COLO829 (cell line): ENCODE data around the gene HEBP2.

Experiments used
- DNase-seq: peaks from one replicate; pipeline ENCODE4 v3.0.0; 2012; ENCODE audit warnings: low spot score

The HEBP2 gene

DNA sequence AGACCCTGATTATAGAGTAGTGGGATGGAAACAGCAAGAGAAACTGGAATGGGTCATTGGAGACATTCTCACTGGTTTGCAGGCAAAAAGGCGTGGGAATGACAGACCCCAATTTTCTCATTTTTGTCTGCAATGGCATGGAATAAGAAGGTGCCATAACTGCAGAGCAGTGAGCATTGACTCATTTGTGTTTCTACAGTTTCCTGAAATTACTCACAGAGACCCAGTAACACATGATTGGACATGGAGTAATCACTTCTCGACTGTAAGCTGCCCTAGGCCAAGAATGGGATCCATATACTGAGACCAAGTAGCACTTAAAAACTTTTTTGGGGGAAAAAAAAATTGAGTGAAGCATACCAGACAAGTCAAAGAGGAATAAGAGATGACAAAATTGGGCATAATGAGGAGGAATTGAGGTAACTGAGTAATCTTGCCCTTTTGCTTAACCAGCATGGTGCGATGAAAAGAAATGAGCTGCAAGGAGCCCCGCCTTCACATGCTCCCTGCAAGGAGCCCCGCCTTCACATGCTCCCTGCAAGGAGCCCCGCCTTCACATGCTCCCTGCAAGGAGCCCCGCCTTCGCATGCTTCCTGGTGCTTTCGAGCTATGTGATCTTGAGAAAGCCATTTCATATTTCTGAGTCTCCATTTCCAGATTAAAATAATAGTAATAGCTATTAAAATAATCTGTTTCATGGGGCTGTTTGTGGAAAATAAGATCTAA is 51.1 kb downstream of the HEBP2 start:
- no peak for DNase-seq

DNA sequence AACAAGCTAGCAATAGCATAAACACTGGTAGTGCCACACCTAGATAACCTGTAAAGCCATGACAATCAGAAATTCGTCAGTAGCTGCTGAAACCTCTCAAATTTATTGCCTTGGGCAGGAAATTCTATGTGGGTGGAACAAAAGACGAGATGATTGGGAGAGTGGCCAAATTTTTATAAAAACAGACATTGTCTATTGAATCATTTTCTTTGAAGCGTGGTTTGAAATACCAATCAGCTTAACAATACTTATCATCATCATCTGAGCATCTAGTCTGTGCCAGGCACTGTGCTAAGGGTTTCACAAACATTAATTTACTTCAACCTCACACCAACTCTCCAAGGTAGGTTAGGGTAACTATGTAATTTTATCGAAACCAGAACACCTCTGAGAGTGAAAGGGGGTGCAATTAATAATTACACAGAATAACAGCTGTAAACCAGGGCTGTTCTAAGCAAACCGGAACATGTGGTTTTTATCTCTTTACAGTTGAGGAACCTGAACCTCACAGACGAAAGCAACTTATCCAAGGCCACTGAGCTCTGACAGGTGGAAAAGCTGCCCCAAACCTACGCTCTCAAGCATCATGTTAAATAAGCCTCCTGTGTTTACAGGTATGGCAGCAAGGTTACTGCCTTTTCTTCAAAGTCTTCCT is 51.9 kb downstream of the HEBP2 start:
- DNase-seq, result peak; percentile 14

DNA sequence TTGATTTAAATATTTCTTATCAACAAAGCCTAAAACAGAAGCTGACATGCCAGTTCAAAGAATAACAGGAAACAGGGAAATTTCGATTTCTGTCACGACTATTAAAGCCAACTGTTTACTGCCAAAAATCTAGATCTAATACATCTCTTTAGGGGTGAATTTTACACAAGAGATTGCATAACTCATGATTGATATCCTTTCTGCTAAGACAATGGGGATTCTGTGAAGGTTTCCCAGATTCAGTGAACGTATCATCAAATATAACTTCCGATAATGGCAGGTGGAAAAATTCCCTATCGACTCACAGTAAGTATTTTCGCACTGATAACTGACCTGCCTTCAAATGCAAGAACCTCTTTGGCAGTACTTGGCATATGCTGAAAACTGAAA is 52.4 kb downstream of the HEBP2 start:
- DNase-seq, result no peak

DNA sequence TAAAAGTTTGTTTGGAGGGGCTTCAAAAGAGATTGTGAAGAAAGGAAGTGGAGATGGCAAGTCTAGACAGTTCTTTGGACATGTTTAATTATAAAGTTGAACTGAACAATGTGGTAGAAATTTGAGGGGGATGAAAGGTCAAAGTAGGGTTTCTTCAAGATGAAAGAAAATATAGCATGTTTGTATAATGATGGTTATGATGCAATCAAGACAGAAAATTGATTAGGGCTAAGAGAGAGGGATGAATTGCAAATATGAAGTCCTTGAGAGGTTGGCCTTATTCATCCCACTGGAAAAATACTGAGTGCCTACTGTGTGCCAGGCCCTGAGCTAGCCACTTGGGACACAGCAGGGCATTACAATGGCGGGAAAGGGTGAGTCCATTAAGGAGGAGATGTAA is 57.6 kb downstream of the HEBP2 start:
- no peak for DNase-seq

DNA sequence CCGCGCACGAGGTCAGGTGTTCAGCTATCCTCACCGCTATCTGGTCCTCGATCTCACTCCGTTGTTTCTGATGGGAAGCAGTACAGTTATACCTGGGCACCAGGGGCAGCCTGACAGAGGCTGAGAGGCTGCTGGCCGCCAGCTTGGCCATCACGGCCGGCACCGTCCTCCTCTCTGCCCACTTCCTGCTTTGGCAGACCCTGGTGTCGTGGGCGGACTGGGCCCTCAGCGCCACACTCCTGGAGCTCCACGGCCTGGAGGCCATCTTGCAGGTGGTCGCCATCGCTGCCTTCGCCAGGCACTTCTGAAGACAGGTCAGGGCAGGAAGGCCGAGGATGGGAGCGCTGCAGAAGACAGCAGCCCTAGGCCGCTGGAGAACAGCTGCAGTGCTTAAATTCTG is 60.1 kb downstream of the HEBP2 start:
- DNase-seq, result no peak

DNA sequence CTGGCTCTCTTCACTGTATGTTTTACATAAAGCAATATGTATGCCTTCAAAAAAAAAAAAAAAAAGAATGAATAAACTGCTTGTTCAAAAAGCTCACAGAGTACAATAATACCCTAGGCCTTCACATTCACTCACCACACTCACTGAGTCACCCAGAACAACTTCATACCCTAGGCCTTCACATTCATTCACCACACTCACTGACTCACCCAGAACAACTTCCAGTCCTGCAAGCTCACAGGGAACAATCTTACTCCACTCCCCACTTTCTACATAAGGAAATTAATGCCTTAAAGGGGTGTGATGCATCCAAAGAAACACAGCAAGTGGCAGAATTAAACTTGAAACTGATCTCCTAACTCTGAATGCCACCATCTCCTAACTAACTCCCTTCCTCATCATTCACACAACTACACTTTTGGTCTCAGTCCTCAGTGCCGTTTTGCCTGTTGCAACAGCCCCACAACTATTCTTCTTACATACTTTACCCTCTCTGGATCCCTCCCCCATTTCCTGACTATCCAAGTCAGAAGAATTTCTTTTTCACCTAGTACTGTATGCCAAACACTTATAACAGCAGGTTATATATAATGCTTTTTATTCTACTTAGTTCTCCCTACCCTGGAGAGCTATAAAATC is 61.1 kb downstream of the HEBP2 start:
- DNase-seq, result peak; percentile 46

DNA sequence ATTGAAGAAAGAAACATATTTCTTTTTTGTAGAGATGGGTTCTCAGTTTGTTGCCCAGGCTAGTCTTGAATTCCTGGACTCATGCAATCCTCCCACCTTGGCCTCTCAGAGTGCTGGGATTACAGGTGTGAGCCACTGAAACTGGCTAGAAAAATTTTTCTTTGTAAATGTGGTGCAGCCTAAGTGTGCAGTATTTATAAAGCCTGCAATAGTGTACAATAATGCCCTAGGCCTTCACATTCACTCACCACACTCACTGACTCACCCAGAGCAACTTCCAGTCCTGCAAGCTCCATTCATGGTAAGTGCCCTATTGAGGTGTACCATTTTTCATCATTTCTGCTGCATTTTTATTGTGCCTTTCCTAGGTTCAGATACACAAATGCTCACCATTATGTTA is 63.9 kb downstream of the HEBP2 start:
- DNase-seq, result no peak

DNA sequence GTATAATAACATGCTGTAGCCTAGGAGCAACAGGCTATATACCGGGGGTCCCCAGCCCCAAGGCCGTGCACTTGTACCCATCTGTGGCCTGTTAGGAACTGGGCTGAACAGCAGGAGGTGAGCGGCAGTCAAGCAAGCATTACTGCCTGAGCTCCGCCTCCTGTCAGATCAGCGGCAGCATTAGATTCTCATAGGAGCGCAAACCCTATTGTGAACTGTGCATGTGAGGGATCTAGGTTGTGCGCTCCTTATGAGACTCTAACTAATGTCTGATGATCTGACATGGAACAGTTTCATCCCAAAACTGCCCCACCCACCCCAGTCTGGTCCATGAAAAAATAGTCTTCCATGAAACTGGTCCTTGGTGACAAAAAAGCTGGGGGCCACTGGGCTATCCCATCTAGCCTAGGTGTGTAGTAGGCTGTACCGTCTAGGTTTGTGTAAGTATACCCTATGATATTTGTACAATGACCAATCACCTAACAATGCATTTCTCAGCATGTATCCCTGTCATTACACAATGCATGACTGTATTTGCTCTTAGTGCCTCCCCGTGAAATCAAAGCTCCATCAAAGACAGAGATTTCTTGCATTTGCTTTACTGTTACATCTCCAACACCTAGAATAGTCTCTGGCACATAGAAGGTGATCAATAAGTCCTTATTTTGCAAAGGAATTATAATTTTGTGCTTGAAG is 64.4 kb downstream of the HEBP2 start:
- DNase-seq, result no peak
